Right renal pelvis (tissue), 4 donors: Measurements from ENCODE around the gene TMEM235. TPM values are rescaled to one million over a fixed set of nuclear protein-coding genes. Genes with fewer than 3 reads are reported as not detected.
"Not testable (repeated sequence)": the region's sequence is repeated elsewhere in the genome, so short reads cannot be mapped to it uniquely, and the experiment has no call there.

Experiments used
- DNase-seq, 4 donors: peaks; one replicate each; pipeline ENCODE4 v3.0.0-alpha.2; 2013; ENCODE audit warnings: low read depth in 4 of 4, low spot score in 3 of 4, missing footprints in 1 of 4
- polyA plus RNA-seq, 4 donors: library from polyadenylated mRNA; unstranded; fragments of 120-200 nt; gene quantifications; one replicate each; pipeline ENCODE4 v1.2.1, GENCODE V29; 2013; ENCODE audit not compliant: insufficient read length in 4 of 4

TMEM235 gene
- polyA plus RNA-seq, 4 donors = 0.05 to 0.12 TPM; not detected in 2

GRCh38 chr17:78214706-78215061 lies 16.7 kb upstream of the TMEM235 start:
- DNase-seq = no peak

GRCh38 chr17:78219396-78220150 lies 11.9 kb upstream of the TMEM235 start:
- no peak for DNase-seq

- no peak for DNase-seq
Measured at GRCh38 chr17:78223061-78223460, 8.4 kb upstream of the TMEM235 start.

- no peak for DNase-seq
Measured at GRCh38 chr17:78223765-78224164, 7.7 kb upstream of the TMEM235 start.

GRCh38 chr17:78224231-78225087 lies 7.0 kb upstream of the TMEM235 start:
- no peak for DNase-seq

- DNase-seq = no peak
Measured at GRCh38 chr17:78225088-78225865, 6.2 kb upstream of the TMEM235 start.

GRCh38 chr17:78226055-78226758 lies 5.2 kb upstream of the TMEM235 start:
- no peak for DNase-seq

- no peak for DNase-seq
Measured at GRCh38 chr17:78226759-78227454, 4.5 kb upstream of the TMEM235 start.

GRCh38 chr17:78227455-78227916 lies 3.9 kb upstream of the TMEM235 start:
- DNase-seq = no peak

- no peak for DNase-seq
Measured at GRCh38 chr17:78228176-78228575, 3.3 kb upstream of the TMEM235 start.

GRCh38 chr17:78230252-78230962 lies 1.0 kb upstream of the TMEM235 start:
- no peak for DNase-seq

GRCh38 chr17:78231991-78232858 lies 794 bp downstream of the TMEM235 start:
- DNase-seq = no peak

- DNase-seq = no peak
Measured at GRCh38 chr17:78232859-78233173, 1.4 kb downstream of the TMEM235 start.

GRCh38 chr17:78233678-78234077 lies 2.2 kb downstream of the TMEM235 start:
- no peak for DNase-seq

GRCh38 chr17:78234261-78234865 lies 2.9 kb downstream of the TMEM235 start:
- DNase-seq = no peak

- DNase-seq = not testable (repeated sequence)
Measured at GRCh38 chr17:78235022-78235421, 3.6 kb downstream of the TMEM235 start.

GRCh38 chr17:78235885-78236284 lies 4.5 kb downstream of the TMEM235 start:
- DNase-seq = no peak
